HUES6 (cell line): Measurements from ENCODE around the gene BDKRB2.

Experiments
- H3K27ac ChIP-seq: 2 replicates; pipeline ENCODE4 v1.7.0; 2013; ENCODE audit warnings: low read depth, mild to moderate bottlenecking, low read length, inconsistent platforms
- H3K27me3 ChIP-seq: 2 replicates; pipeline ENCODE4 v1.6.1; 2013; ENCODE audit warnings: low read length; ENCODE audit not compliant: control insufficient read depth, insufficient read depth
- H3K36me3 ChIP-seq: 2 replicates; pipeline ENCODE4 v1.6.1; 2013; ENCODE audit warnings: low read length; ENCODE audit not compliant: control insufficient read depth, insufficient read depth
- H3K4me1 ChIP-seq: 2 replicates; pipeline ENCODE4 v1.6.1; 2013; ENCODE audit warnings: low read length; ENCODE audit not compliant: control insufficient read depth, insufficient read depth
- H3K4me3 ChIP-seq: 2 replicates; pipeline ENCODE4 v1.5.1; 2013; ENCODE audit warnings: low read depth, low read length
- H3K9ac ChIP-seq: one replicate; pipeline ENCODE4 v1.6.1; 2013; ENCODE audit warnings: mild to moderate bottlenecking, low read length
- H3K9me3 ChIP-seq: 2 replicates; pipeline ENCODE4 v1.6.1; 2013; ENCODE audit warnings: low read depth, low read length; ENCODE audit not compliant: control insufficient read depth, insufficient read depth

BDKRB2 gene

DNA sequence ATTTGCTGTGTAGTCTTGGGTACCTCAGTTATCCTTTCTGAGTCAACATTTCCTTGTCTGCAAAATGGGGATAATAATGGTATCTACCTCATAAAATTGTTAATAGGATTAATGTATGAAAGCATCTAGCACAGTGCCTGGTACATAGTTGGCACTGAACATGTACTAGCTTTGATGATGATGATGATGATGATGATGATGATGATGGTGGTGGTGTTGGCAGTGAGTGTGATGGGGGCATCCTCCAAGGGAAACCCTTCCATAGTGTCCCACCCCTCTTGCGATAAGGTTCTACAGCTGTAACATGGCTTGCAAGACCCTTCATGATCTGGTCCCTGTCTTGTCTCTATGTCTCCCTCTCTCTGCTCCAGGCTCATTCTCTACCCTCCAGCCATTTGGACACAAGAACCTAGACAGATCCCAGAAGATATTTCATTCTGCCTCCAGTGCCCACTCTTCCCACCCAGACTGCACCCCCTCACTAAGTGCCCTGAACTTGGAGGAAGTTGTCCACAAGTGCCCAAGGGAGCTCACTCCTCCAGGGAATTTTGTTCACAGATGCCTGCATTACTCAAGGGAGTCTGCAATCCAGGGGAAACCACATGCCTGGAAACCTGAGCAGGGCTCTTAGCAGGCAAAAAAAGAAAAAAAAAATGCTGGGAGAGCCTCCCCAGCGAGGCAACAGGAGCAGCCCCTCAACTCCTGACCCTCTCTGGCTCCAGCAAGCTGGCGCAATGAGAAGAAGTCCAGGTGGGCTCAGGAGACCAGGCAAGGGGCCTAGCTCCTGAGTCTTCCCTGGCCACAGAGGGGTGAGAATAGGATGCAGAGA is 41.3 kb downstream of the BDKRB2 start:
- no peaks in the 10 kb centered on the region for H3K27me3 ChIP-seq
- H3K4me3 ChIP-seq, result no peak overlapping the region
- no peaks in the 10 kb centered on the region; the same call in 1 of the 2 replicates for H3K9me3 ChIP-seq
- H3K36me3 ChIP-seq, result no peaks in the 10 kb centered on the region
- H3K27ac ChIP-seq, result no peak overlapping the region
- no peak overlapping the region for H3K9ac ChIP-seq
- peaks cover 4% of the 10 kb centered on the region for H3K4me1 ChIP-seq

DNA sequence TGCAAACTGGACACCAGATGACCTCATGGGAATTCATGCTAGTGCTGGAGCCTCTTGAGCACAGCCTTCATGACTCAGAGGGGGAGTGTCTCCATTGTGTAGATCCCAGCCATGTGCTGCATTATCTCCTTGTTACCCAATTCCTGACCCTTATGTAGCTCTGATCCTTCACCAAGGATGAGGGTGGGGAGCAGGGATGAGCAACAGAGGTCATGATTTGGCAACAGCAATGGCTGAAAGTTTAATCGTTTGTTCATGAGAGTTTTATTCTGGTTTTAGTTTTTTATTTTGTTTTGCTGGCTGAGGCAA is 41.9 kb downstream of the BDKRB2 start:
- H3K9ac ChIP-seq, result no peak overlapping the region

DNA sequence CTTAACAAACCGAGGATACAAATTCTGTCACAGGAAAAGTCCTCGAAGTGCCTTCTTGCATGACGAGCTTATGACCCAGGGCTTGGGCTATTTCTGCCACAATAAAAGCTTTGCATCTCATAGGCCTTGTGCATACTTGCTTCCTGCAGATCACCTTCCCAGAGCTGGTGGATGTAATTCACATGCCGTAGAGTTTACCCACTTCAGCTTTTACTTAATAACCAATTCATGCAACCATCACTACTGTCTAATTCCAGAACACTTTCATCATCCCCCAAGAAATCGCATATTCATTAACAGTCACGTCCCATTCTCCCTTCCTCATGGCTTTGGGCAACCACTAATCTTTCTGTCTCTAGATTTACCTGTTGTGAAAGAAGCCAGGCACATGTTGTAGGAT is 42.4 kb downstream of the BDKRB2 start:
- no peaks in the 10 kb centered on the region for H3K27me3 ChIP-seq
- peaks cover 4% of the 10 kb centered on the region for H3K4me1 ChIP-seq
- H3K9me3 ChIP-seq, result no peaks in the 10 kb centered on the region; the same call in 1 of the 2 replicates
- H3K27ac ChIP-seq, result no peak overlapping the region
- H3K9ac ChIP-seq, result no peak overlapping the region
- H3K4me3 ChIP-seq, result no peak overlapping the region
- H3K36me3 ChIP-seq, result no peaks in the 10 kb centered on the region

More for the DNA sequence above, 41.9 kb downstream of the BDKRB2 start:
- H3K27me3 ChIP-seq, result no peaks in the 10 kb centered on the region
- H3K36me3 ChIP-seq, result no peaks in the 10 kb centered on the region
- peaks cover 4% of the 10 kb centered on the region for H3K4me1 ChIP-seq
- no peak overlapping the region for H3K27ac ChIP-seq
- H3K9me3 ChIP-seq, result no peaks in the 10 kb centered on the region; the same call in 1 of the 2 replicates
- no peak overlapping the region for H3K4me3 ChIP-seq

DNA sequence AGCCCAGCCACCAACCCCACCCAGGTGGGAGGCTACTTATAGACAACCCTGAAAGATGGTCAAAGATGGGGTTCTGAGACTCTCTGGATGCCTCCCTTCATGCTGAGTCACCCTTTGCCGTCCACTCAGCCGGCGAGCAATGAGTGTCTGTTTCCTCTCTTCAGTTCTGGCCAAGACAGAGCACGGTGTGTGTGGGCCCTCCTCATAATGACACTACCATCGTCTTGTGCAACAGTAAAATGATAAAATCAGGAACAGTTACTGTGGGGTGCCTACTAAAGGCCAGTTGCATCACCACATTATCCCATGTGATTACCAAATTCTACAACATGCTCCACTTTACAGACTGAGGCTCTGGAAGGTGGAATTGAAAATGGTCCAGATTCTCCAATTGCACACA is 44.4 kb downstream of the BDKRB2 start:
- no peak overlapping the region for H3K9ac ChIP-seq
- no peaks in the 10 kb centered on the region for H3K36me3 ChIP-seq
- H3K27me3 ChIP-seq, result no peaks in the 10 kb centered on the region
- peaks cover 16% of the 10 kb centered on the region for H3K4me1 ChIP-seq
- no peaks in the 10 kb centered on the region for H3K9me3 ChIP-seq
- H3K4me3 ChIP-seq, result no peak overlapping the region
- no peak overlapping the region for H3K27ac ChIP-seq

DNA sequence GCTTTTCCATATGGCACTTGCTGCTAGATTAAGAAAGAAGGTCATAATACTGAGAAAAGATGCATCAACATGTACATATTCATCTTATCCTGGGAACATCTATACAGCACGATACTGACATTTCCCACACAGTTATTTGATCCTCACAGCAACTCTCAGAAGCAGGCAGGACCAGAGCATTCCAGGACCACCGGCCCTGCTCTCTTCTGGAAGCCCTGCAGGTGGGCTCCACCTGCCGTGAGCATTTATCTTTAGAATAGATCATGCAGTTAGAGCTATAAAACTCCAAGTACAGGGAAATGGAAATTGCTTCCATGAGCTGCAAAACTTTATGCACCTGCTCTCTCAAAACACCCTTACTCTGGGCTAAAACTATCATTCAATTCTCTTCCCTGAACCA is 45.8 kb downstream of the BDKRB2 start:
- Histone ChIP-seq H3K36me3 (no peaks in the 10 kb centered on the region), H3K27me3 (no peaks in the 10 kb centered on the region), H3K9me3 (no peaks in the 10 kb centered on the region), H3K9ac (no peak overlapping the region), H3K4me3 (no peak overlapping the region), H3K4me1 (peaks cover 16% of the 10 kb centered on the region), H3K27ac (no peak overlapping the region)

DNA sequence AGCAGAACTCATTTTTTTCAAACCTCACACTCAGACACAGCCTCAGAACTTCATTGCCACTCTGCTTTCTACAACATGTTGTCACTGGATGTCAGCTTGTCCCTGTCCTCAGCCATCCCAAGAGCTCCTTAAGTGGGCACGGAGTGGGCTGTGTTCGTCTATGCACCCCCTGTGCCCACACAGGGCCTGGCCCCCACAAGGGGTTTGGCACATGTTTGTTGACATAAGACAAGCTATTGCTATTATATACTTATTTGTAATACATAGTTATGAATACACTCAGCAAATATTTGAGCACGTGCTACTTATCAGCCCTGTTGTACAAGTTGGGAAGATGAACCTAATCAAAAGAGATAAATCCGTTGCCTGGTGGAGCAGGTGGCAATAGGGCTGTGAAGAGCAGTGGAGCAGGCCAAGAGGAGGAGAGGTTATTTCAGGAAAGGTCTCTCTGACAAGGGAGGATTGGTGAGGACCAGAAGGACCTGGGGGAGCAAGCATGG is 47.1 kb downstream of the BDKRB2 start:
- Histone ChIP-seq H3K27me3 (no peaks in the 10 kb centered on the region), H3K9ac (no peak overlapping the region), H3K27ac (no peak overlapping the region), H3K4me1 (peaks cover 16% of the 10 kb centered on the region), H3K36me3 (no peaks in the 10 kb centered on the region), H3K4me3 (no peak overlapping the region), H3K9me3 (no peaks in the 10 kb centered on the region)

DNA sequence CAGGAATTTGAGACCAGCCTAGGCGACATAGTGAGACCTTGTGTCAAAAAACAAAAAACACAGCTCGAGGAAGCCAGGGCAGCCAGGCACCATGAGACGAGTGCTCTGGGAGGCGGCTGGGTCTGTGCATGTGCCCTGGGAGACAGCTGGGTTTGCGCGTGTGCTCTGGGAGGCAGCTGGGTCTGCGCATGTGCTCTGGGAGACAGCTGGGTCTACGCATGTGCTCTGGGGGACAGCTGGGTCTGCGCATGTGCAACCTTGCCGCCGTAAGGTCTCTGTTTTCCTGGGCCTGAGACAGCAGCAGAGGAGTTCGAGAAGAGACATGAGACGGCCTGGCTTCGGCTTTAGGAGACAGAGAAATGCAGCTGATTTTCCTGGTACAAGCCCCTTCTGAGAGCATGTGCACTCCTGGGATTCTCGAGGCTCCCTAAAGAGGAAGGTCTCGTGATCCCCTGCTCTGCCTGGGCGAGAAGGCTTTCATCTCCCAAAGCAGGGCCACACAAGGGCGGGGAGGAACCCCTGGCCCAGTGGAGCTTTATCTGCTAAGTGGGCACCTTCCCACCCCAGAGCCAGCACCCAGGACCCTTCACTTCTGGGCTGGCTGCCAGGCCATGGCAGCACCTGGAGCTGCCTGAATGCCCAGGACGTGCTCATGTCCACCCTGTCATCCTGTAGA is 47.8 kb downstream of the BDKRB2 start:
- H3K9ac ChIP-seq, result no peak overlapping the region

DNA sequence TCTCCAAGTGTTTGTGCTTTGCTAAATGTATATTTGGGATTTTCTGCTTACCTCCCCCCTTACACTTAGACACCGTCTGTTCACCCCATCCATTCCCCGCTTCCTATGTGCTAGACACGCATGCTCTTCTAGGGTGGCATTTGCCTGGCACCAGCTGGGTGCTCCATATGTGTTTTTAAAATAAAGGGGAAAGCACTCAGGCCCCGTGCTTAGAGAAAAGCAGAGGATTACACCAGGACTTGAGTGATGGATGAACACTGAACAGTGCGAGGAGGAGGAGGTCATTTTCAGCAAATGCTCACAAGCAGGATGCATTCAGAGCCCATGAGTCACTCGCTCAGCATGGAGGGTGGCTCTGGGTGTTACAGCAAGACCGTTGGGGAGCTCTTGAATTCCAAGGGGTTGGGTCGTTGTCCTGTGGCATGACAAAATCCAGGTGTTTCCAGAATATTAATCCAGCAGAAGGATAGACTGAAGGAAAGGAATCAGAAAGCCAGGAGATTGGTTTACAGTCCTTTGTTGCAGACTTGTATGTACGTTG is 48.4 kb downstream of the BDKRB2 start:
- H3K4me1 ChIP-seq, result peaks cover 16% of the 10 kb centered on the region
- H3K27ac ChIP-seq, result no peak overlapping the region

More for the DNA sequence above, 47.8 kb downstream of the BDKRB2 start:
- Histone ChIP-seq H3K36me3 (no peaks in the 10 kb centered on the region), H3K9me3 (no peaks in the 10 kb centered on the region), H3K4me3 (no peak overlapping the region), H3K27ac (no peak overlapping the region), H3K4me1 (peaks cover 16% of the 10 kb centered on the region), H3K27me3 (no peaks in the 10 kb centered on the region)

DNA sequence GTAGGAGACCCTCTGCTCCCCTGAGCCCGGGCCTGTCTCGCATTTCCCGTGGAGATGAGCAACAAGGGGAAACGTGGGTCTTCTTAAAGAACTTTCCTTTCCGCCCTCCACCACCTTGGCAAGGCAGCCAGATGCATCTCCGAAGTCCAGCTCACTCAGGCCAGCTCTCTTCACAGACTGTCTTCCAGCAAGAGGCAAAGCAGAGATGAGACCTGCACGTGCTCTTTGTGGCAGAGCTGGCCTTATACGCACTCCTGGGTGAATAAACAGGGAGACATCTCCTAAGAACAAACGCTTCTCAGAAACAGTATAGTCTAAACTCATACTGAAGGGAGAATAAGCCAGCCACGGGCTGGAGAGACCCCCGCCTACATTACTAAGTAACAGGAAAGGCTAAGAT is 50.0 kb downstream of the BDKRB2 start:
- H3K9ac ChIP-seq, result no peak overlapping the region
- H3K36me3 ChIP-seq, result no peaks in the 10 kb centered on the region
- H3K4me1 ChIP-seq, result peaks cover 16% of the 10 kb centered on the region
- no peaks in the 10 kb centered on the region for H3K27me3 ChIP-seq
- H3K9me3 ChIP-seq, result peaks cover 2% of the 10 kb centered on the region; the same call in 1 of the 2 replicates
- H3K27ac ChIP-seq, result no peak overlapping the region
- H3K4me3 ChIP-seq, result no peak overlapping the region

More for the DNA sequence above, 48.4 kb downstream of the BDKRB2 start:
- Histone ChIP-seq H3K27me3 (no peaks in the 10 kb centered on the region), H3K4me3 (no peak overlapping the region), H3K9me3 (no peaks in the 10 kb centered on the region), H3K9ac (no peak overlapping the region), H3K36me3 (no peaks in the 10 kb centered on the region)

DNA sequence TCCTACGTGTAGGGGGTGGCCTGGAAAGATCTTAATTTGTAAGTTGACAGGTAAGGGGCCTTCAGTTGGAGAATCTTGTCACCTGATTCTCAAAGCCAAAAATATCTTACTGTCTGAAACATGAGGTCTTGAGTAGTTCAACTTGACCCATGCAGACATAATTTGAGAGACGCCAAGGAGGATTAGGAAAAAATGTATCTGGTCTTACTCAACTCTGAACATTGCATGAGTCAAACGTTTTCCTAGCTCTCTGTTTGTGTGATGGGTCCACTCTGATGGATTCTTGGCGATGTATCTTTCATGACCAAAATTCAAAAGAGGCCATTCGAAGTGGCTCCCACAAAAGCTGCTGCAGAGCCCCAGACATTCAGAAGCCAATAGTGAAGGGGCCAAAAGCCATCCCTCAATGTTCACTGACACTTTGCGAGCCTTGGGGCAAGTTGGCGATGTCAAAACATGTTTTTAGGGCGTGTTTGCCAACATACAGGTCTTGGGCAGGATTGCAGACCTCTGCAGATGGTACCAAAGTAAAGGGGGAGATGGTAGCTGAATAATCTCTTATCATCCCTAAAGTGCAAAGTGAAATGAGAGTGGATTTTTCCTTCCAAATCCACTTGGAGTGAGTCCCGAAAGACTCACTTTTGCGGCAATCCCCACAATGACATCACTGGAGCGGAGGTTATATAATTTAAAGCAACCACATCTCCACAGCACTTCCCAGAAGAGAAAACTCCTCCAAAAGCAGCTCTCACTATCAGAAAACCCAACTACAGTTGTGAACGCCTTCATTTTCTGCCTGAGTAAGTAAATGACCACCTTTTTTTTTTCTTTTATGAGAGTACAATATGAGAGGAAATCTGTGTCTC is 51.1 kb downstream of the BDKRB2 start, which contains the start of gene BDKRB1:
Gene BDKRB1, plus strand, starts transcription at position 710 of the 866 bp plus-strand sequence. CDS start 7,473 bp downstream, outside the sequence.
- Histone ChIP-seq H3K27ac (no peak within 1 kb of the TSS), H3K4me1 (peaks cover 14% of the 10 kb centered on the region)

More for the DNA sequence above, 51.1 kb downstream of the BDKRB2 start, which contains the start of gene BDKRB1:
- Histone ChIP-seq H3K9ac (no peak within 1 kb of the TSS), H3K36me3 (no peaks in the 10 kb centered on the region), H3K4me3 (no peak within 1 kb of the TSS), H3K27me3 (no peaks in the 10 kb centered on the region), H3K9me3 (peaks cover 3% of the 10 kb centered on the region; the same call in 1 of the 2 replicates)
